Measurements from ENCODE around the gene CNST. TPM values are rescaled to one million over a fixed set of nuclear protein-coding genes. Genes with fewer than 3 reads are reported as not detected.
"Not testable (repeated sequence)": the region's sequence is repeated elsewhere in the genome, so short reads cannot be mapped to it uniquely, and the experiment has no call there.

The CNST gene
- total RNA-seq, 1 experiment from 2014 or later, result 18.8 TPM

GRCh38 chr1:246587606-246588005 is 21.4 kb downstream of the CNST start:
- Histone ChIP-seq H3K36me3 (replicated peaks; ENCODE audit: control insufficient read depth, insufficient read depth, low read length) (no peaks in the 10 kb centered on the region), H3K27me3 (ENCODE audit: control insufficient read depth, insufficient read depth, low read length) (no peaks in the 10 kb centered on the region), H3K4me3 (ENCODE audit: insufficient read depth, low read depth, low read length) (no peak overlapping the region)
- no peak for DNase-seq

DNA sequence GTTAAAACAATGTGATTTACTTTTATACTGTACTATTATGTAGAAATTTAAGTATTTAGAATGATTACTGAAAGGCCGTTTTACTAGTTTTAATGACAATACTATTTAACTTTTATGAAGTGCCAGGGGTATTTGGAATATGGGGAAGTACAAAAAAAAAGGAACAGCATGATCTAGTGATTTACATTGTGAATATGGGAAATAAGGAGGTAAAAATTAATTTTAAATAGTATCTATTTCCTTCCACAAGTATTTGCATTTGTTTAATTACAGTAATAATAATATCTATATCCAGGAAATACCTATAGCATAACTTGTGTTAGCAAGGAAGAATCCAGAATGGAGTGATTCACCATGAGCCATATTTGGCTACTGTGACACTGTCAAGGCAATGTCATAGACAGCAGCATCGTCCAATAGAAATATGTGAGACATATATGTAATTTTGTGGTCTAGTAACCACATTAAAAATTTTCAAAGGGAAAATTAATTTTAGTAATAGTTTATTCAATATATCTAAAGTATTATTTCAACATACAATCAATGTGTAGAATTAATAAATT is 22.0 kb downstream of the CNST start:
- H3K27me3 ChIP-seq (ENCODE audit: control insufficient read depth, insufficient read depth, low read length), result no peaks in the 10 kb centered on the region
- no peak overlapping the region for H3K4me3 ChIP-seq (ENCODE audit: insufficient read depth, low read depth, low read length)
- no peaks in the 10 kb centered on the region for H3K36me3 ChIP-seq (replicated peaks; ENCODE audit: control insufficient read depth, insufficient read depth, low read length)
- no peak for DNase-seq

GRCh38 chr1:246589919-246590318 is 23.7 kb downstream of the CNST start:
- H3K4me3 ChIP-seq (ENCODE audit: insufficient read depth, low read depth, low read length); H3K27me3 ChIP-seq (ENCODE audit: control insufficient read depth, insufficient read depth, low read length); H3K36me3 ChIP-seq (replicated peaks; ENCODE audit: control insufficient read depth, insufficient read depth, low read length); DNase-seq: not testable (repeated sequence)

DNA sequence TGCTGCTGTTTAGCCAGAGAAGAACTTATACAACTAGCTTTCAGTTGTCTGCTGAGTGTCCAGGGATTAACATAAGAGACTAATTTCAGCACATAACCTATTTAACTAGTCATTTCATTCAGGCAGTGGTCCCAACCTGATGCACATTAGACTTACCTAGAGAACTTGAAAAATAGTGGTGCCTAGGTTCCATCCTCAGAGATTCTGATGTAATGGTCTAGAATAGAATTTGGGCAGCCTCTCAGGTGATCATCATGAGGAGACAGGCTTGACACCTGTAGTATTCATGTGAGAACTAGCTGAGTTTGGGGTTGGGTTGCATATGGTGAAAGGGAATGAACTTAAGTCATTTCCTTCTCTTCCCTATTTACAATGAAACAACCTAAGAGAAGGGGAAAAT is 24.8 kb downstream of the CNST start:
- Histone ChIP-seq H3K4me3 (ENCODE audit: insufficient read depth, low read depth, low read length) (no peak overlapping the region), H3K36me3 (replicated peaks; ENCODE audit: control insufficient read depth, insufficient read depth, low read length) (no peaks in the 10 kb centered on the region), H3K27me3 (ENCODE audit: control insufficient read depth, insufficient read depth, low read length) (no peaks in the 10 kb centered on the region)
- no peak for DNase-seq

- Histone ChIP-seq H3K4me3 (ENCODE audit: insufficient read depth, low read depth, low read length) (no peak overlapping the region), H3K36me3 (replicated peaks; ENCODE audit: control insufficient read depth, insufficient read depth, low read length) (no peaks in the 10 kb centered on the region), H3K27me3 (ENCODE audit: control insufficient read depth, insufficient read depth, low read length) (no peaks in the 10 kb centered on the region)
- DNase-seq, result no peak
Measured at GRCh38 chr1:246591504-246591903, 25.2 kb downstream of the CNST start.

DNA sequence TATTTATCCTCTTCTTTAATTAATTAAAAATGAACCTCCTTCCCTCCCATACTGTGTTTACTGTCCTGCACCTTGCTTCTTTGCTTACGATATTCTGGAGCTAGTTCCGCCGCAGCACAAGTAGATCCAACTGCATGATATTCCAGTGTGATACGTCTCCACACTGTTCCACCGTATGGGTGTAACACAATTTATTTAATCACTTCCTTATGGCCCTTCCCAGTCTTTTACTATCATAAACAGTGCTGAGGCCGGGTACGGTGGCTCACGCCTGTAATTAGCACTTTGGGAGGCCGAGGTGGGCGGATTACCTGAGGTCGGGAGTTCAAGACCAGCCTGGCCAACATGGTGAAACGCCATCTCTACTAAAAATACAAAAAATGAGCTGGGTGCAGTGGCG is 25.7 kb downstream of the CNST start:
- H3K36me3 ChIP-seq (replicated peaks; ENCODE audit: control insufficient read depth, insufficient read depth, low read length), result no peaks in the 10 kb centered on the region
- no peaks in the 10 kb centered on the region for H3K27me3 ChIP-seq (ENCODE audit: control insufficient read depth, insufficient read depth, low read length)
- H3K4me3 ChIP-seq (ENCODE audit: insufficient read depth, low read depth, low read length), result no peak overlapping the region
- DNase-seq, result no peak

DNA sequence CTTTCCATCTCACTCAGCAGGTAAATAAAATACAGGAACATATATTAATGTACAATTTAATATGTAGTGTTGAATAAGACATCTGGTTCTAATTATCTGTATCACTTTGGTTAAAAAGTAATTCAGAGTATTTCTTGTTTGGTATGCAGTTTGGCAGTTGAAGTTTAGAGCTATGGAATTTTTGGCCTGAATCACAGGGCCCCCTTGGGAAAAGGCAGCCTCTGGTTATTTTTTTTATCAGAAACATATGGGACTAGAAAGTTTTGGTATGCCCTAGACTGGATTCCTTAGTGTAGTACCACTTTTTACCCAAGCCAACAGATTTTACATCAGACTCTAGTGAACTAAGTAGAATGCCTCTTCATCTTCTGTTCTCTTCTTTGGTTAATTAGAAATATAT is 26.4 kb downstream of the CNST start:
- Histone ChIP-seq H3K36me3 (replicated peaks; ENCODE audit: control insufficient read depth, insufficient read depth, low read length) (no peaks in the 10 kb centered on the region), H3K27me3 (ENCODE audit: control insufficient read depth, insufficient read depth, low read length) (no peaks in the 10 kb centered on the region), H3K4me3 (ENCODE audit: insufficient read depth, low read depth, low read length) (no peak overlapping the region)
- DNase-seq, result no peak

- DNase-seq, result no peak
- Histone ChIP-seq H3K27me3 (ENCODE audit: control insufficient read depth, insufficient read depth, low read length) (no peaks in the 10 kb centered on the region), H3K36me3 (replicated peaks; ENCODE audit: control insufficient read depth, insufficient read depth, low read length) (no peaks in the 10 kb centered on the region), H3K4me3 (ENCODE audit: insufficient read depth, low read depth, low read length) (no peak overlapping the region)
Measured at GRCh38 chr1:246595146-246595545, 28.9 kb downstream of the CNST start.

DNA sequence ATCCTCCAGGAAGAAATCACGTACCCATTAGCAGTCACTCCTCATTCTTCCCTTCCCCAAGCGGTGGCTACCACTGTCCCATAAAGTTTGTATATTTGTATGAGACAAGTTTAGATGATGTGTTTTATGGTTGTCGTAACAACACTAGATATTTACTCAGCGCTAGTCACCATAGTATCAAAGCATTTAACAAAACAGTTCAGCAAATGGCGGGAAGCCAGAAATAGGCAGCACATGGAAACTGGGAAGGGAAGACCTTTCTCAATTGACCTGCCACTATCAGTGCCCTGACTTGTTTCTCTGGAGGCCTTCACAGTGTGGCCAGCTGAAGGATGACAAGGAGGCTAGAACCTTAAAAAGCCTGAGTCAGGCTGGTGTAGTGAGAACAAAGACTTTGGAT is 31.1 kb downstream of the CNST start:
- Histone ChIP-seq H3K36me3 (replicated peaks; ENCODE audit: control insufficient read depth, insufficient read depth, low read length) (no peaks in the 10 kb centered on the region), H3K4me3 (ENCODE audit: insufficient read depth, low read depth, low read length) (no peak overlapping the region), H3K27me3 (ENCODE audit: control insufficient read depth, insufficient read depth, low read length) (no peaks in the 10 kb centered on the region)
- DNase-seq, result no peak

GRCh38 chr1:246597971-246598370 is 31.7 kb downstream of the CNST start:
- Histone ChIP-seq H3K27me3 (ENCODE audit: control insufficient read depth, insufficient read depth, low read length) (no peaks in the 10 kb centered on the region), H3K36me3 (replicated peaks; ENCODE audit: control insufficient read depth, insufficient read depth, low read length) (no peaks in the 10 kb centered on the region), H3K4me3 (ENCODE audit: insufficient read depth, low read depth, low read length) (no peak overlapping the region)
- DNase-seq, result no peak

GRCh38 chr1:246599315-246599714 is 33.1 kb downstream of the CNST start:
- no peak overlapping the region for H3K4me3 ChIP-seq (ENCODE audit: insufficient read depth, low read depth, low read length)
- no peaks in the 10 kb centered on the region for H3K27me3 ChIP-seq (ENCODE audit: control insufficient read depth, insufficient read depth, low read length)
- DNase-seq, result no peak
- H3K36me3 ChIP-seq (replicated peaks; ENCODE audit: control insufficient read depth, insufficient read depth, low read length), result no peaks in the 10 kb centered on the region

- no peaks in the 10 kb centered on the region for H3K36me3 ChIP-seq (replicated peaks; ENCODE audit: control insufficient read depth, insufficient read depth, low read length)
- H3K4me3 ChIP-seq (ENCODE audit: insufficient read depth, low read depth, low read length), result no peak overlapping the region
- no peak for DNase-seq
- H3K27me3 ChIP-seq (ENCODE audit: control insufficient read depth, insufficient read depth, low read length), result no peaks in the 10 kb centered on the region
Measured at GRCh38 chr1:246600579-246600978, 34.3 kb downstream of the CNST start.

GRCh38 chr1:246602194-246602593 is 35.9 kb downstream of the CNST start:
- Histone ChIP-seq H3K27me3 (ENCODE audit: control insufficient read depth, insufficient read depth, low read length) (no peaks in the 10 kb centered on the region), H3K4me3 (ENCODE audit: insufficient read depth, low read depth, low read length) (no peak overlapping the region), H3K36me3 (replicated peaks; ENCODE audit: control insufficient read depth, insufficient read depth, low read length) (no peaks in the 10 kb centered on the region)
- DNase-seq, result no peak

GRCh38 chr1:246605231-246605630 is 39.0 kb downstream of the CNST start:
- not testable (repeated sequence) for H3K4me3 ChIP-seq (ENCODE audit: insufficient read depth, low read depth, low read length); H3K36me3 ChIP-seq (replicated peaks; ENCODE audit: control insufficient read depth, insufficient read depth, low read length); DNase-seq

GRCh38 chr1:246607462-246607861 is 41.2 kb downstream of the CNST start:
- H3K27me3 ChIP-seq (ENCODE audit: control insufficient read depth, insufficient read depth, low read length), result no peaks in the 10 kb centered on the region
- H3K4me3 ChIP-seq (ENCODE audit: insufficient read depth, low read depth, low read length), result no peak overlapping the region
- no peak for DNase-seq
- no peaks in the 10 kb centered on the region for H3K36me3 ChIP-seq (replicated peaks; ENCODE audit: control insufficient read depth, insufficient read depth, low read length)

More at GRCh38 chr1:246605231-246605630, 39.0 kb downstream of the CNST start:
- not testable (repeated sequence) for H3K27me3 ChIP-seq (ENCODE audit: control insufficient read depth, insufficient read depth, low read length)
